ENCODE results near the gene HRNR. TPM values are rescaled to one million over a fixed set of nuclear protein-coding genes. Genes with fewer than 3 reads are reported as not detected.

Gene HRNR
- total RNA-seq, result under 0.01 and 0.34 TPM in 2 replicates

DNA sequence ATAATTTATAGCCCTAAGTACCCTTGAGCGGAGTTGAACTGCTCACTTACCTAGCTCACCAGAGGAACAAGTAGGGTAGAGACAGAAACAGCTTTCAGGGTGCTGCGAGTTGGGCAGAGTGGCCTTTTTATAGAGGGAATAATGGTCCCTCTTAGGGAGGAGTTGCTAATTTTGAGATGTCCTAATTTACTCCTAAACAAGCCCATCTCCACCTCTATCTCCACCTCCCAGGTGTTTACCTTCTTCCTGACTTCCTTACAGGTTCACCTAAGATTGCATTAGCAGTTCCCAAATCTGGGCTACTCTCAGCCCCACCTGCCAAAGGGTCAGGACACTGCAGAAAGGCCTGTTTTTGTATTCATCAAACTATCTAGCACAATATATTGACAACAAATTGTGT lies at the start of gene HRNR:
Gene HRNR, minus strand, starts transcription at position 101 of the 400 bp plus-strand sequence. CDS start 940 bp downstream, outside the sequence.

Other genes with a start within 250 kb of the HRNR start
- 115 and 248 TPM in 2 replicates for gene S100A10, start 230.3 kb downstream of the HRNR start, total RNA-seq
- 137 and 269 TPM in 2 replicates for gene S100A11, start 187.2 kb downstream of the HRNR start, total RNA-seq
- gene TCHHL1, start 135.1 kb downstream of the HRNR start, total RNA-seq, result not detected in 2 replicates
- gene TCHH, start 108.7 kb downstream of the HRNR start, total RNA-seq, result under 0.01 and 0.14 TPM in 2 replicates
- 0.78 and 1.7 TPM in 2 replicates for gene RPTN, start 65.0 kb downstream of the HRNR start, total RNA-seq
- 0.28 and 1.0 TPM in 2 replicates for gene FLG, start 101.0 kb upstream of the HRNR start, total RNA-seq
- gene FLG2, start 135.8 kb upstream of the HRNR start, total RNA-seq, result under 0.01 TPM in 1 of 2 replicates, not detected in the other
- 3.8 and 24.6 TPM in 2 replicates for gene CRNN, start 190.1 kb upstream of the HRNR start, total RNA-seq

Data from nasal cavity respiratory epithelium epithelial cell of viscerocranial mucosa (primary cell).